Activated CD4-positive, alpha-beta memory T cell treated with anti-CD3 and anti-CD28 coated beads, Interleukin-2, amount 10 ng/mL, durations not matched to agents 7 days and 5 days (primary cell): Measurements from ENCODE around the gene BBC3. TPM values are rescaled to one million over a fixed set of nuclear protein-coding genes. Genes with fewer than 3 reads are reported as not detected.

ENCODE experiments used
- CTCF ChIA-PET: fragments of 350-600 bp; sonication (Branson Sonifier 250); formaldehyde crosslinking; loops from one replicate; lab custom pipeline; 2021; ENCODE audit warnings: antibody characterized with exemption, inconsistent platforms; lab: Charles Lee
- POLR2A ChIA-PET: fragments of 350-600 bp; sonication (Branson Sonifier 250); formaldehyde crosslinking; loops from one replicate; lab custom pipeline; 2021; ENCODE audit warnings: antibody characterized with exemption; lab: Charles Lee
- DNase-seq: peaks from one replicate; pipeline ENCODE4 v3.0.0-alpha.2; 2020
- H3K27ac Mint-ChIP-seq: one replicate; pipeline ENCODE4 v1.8.0; 2021; ENCODE audit warnings: mild to moderate bottlenecking, mixed read lengths
- H3K27me3 Mint-ChIP-seq: one replicate; pipeline ENCODE4 v1.8.0; 2021; ENCODE audit warnings: mixed read lengths
- H3K36me3 Mint-ChIP-seq: one replicate; pipeline ENCODE4 v1.8.0; 2021; ENCODE audit warnings: low read depth, mixed read lengths
- H3K4me1 Mint-ChIP-seq: one replicate; pipeline ENCODE4 v1.8.0; 2021; ENCODE audit warnings: mixed read lengths
- H3K4me3 Mint-ChIP-seq: one replicate; pipeline ENCODE4 v1.8.0; 2021; ENCODE audit warnings: mild to moderate bottlenecking, mixed read lengths
- H3K9me3 Mint-ChIP-seq: one replicate; pipeline ENCODE4 v1.8.0; 2021; ENCODE audit warnings: mixed read lengths
- total RNA-seq, 2 experiments: library from RNA; stranded (reverse); gene quantifications; one replicate each; pipeline ENCODE4 v1.2.3, GENCODE V29; 2021

Gene BBC3
- total RNA-seq, 2 experiments from 2014 or later = 17.3 to 19.0 TPM

DNA sequence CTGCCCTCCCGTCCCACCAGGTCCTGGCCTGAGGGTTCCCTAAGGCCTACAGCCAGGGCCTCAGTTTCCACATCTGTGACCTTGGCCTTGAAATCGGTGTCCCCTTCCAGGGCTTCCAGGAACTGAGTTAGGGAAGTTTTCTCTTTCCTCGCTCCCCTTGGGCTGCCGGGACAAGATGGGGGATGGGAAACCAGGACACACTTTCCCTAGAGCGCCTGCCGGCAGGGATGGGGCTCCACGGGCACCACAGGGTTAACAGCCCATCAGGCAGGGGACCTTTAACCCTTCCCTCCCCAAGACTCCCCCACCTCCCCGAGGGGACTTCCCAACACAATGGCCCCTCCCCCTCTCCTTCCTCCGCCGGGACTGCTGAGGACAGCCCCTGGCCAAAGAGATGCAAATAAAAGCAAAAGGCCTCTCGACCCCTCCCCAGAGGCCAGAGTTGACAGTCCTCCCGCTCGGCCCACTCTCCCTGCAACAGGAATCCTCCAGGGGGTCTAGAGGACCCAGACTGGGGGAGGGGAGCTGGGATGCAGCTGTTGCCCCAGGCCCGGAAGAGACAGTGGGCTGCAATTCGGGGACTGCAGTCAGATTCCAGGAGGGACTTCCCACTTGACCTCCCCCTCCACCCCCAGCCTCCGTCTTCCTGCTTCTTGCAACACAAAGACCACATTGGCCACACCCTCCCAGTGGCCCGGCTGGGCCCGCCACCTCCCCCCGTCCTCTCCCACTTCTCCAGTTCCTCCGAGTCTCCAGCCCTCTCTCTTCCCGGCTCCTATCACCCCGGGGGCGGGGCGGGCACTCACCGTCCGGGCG, 3.4 kb downstream of the BBC3 start:
- DNase-seq = peak; percentile 70
- Mint-ChIP-seq H3K4me1 (peaks cover 30% of the 10 kb centered on the region), H3K27ac (peak overlapping the region; percentile 89), H3K27me3 (no peaks in the 10 kb centered on the region), H3K36me3 (peaks cover 9% of the 10 kb centered on the region), H3K4me3 (peak overlapping the region; percentile 79), H3K9me3 (no peaks in the 10 kb centered on the region)
- POLR2A ChIA-PET = interaction anchor here (0.6 to 6.9 kb wide), 11 partner anchors 11 to 114 kb away, joined by 3 to 110 read pairs (median 17); partner anchors contain the start of genes CCDC9, INAFM1 and ZC3H4
- CTCF ChIA-PET = interaction anchor here (2.0 to 8.9 kb wide), 4 partner anchors 16 to 41 kb away, joined by 9 to 134 read pairs (median 32); partner anchors contain the start of gene CCDC9

GRCh38 chr19:47226426-47227351, 4.3 kb downstream of the BBC3 start:
- Mint-ChIP-seq H3K36me3 (peaks cover 11% of the 10 kb centered on the region), H3K27me3 (no peaks in the 10 kb centered on the region), H3K4me3 (peak overlapping the region; percentile 79), H3K4me1 (peaks cover 23% of the 10 kb centered on the region), H3K9me3 (no peaks in the 10 kb centered on the region), H3K27ac (peak overlapping the region; percentile 89)
- peak; percentile 85 for DNase-seq
- ChIA-PET POLR2A (interaction anchor here (0.6 to 6.9 kb wide), 25 partner anchors 10 to 442 kb away, joined by 3 to 110 read pairs (median 8); partner anchors contain the start of genes CCDC9, INAFM1, SAE1 and TMEM160), CTCF (interaction anchor here (0.7 to 8.9 kb wide), 13 partner anchors 9 to 214 kb away, joined by 3 to 134 read pairs (median 5); partner anchors contain the start of genes CCDC9, INAFM1 and SAE1)

- Mint-ChIP-seq H3K36me3 (peaks cover 11% of the 10 kb centered on the region), H3K9me3 (no peaks in the 10 kb centered on the region), H3K27ac (peak overlapping the region; percentile 89), H3K4me1 (peaks cover 18% of the 10 kb centered on the region), H3K27me3 (no peaks in the 10 kb centered on the region), H3K4me3 (peak overlapping the region; percentile 79)
- peak; percentile 88 for DNase-seq
- ChIA-PET CTCF (interaction anchor here (0.6 to 8.9 kb wide), 18 partner anchors 8 to 213 kb away, joined by 3 to 134 read pairs (median 3); partner anchors contain the start of genes CCDC9, INAFM1 and SAE1), POLR2A (interaction anchor here (0.6 to 6.9 kb wide), 24 partner anchors 10 to 441 kb away, joined by 3 to 110 read pairs (median 8); partner anchors contain the start of genes CCDC9, INAFM1, SAE1 and SLC1A5)
Measured at GRCh38 chr19:47225746-47226425, 5.1 kb downstream of the BBC3 start.

- CTCF ChIA-PET = interaction anchor here (1.4 to 8.9 kb wide), 2 partner anchors 11 to 23 kb away, joined by 4 to 134 read pairs; no protein-coding TSS in a partner anchor
- Mint-ChIP-seq H3K4me3 (no peak overlapping the region), H3K27me3 (no peaks in the 10 kb centered on the region), H3K4me1 (peaks cover 9% of the 10 kb centered on the region), H3K27ac (no peak overlapping the region), H3K36me3 (peaks cover 11% of the 10 kb centered on the region), H3K9me3 (no peaks in the 10 kb centered on the region)
- no peak for DNase-seq
- POLR2A ChIA-PET = interaction anchor here (1.3 kb wide), 1 partner anchor 18 kb away, joined by 3 read pairs; no protein-coding TSS in a partner anchor
Measured at GRCh38 chr19:47221890-47222289, 9.1 kb downstream of the BBC3 start.

- Mint-ChIP-seq H3K4me1 (peaks cover 6% of the 10 kb centered on the region), H3K9me3 (no peaks in the 10 kb centered on the region), H3K4me3 (no peak overlapping the region), H3K27me3 (no peaks in the 10 kb centered on the region), H3K36me3 (peaks cover 11% of the 10 kb centered on the region), H3K27ac (no peak overlapping the region)
- POLR2A ChIA-PET = interaction anchor here (1.3 kb wide), 1 partner anchor 19 kb away, joined by 3 read pairs; no protein-coding TSS in a partner anchor
- no peak for DNase-seq
- CTCF ChIA-PET = interaction anchor here (1.4 to 8.9 kb wide), 2 partner anchors 10 to 24 kb away, joined by 4 to 134 read pairs; no protein-coding TSS in a partner anchor
Measured at GRCh38 chr19:47221080-47221841, 9.7 kb downstream of the BBC3 start.

DNA sequence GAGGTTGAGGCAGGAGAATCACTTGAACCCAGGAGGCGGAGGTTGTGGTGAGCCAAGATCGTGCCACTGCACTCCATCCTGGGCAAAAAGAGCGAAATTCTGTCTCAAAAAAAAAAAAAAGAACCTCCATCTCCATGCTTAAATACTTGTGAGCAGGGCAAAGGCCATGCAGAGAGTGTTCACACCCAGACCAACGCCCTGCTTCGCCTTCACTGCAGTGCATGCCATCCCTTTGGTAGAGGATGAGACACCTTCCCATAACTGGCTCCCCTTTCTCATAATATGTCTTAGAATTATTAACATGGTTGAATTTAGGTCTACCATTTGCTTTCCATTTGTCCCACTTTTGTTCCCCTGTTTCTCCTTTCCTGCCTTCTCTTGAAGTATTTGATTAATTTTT, 15.4 kb downstream of the BBC3 start:
- H3K36me3 Mint-ChIP-seq = peaks cover 12% of the 10 kb centered on the region
- no peaks in the 10 kb centered on the region for H3K27me3 Mint-ChIP-seq
- no peak overlapping the region for H3K27ac Mint-ChIP-seq
- H3K9me3 Mint-ChIP-seq = no peaks in the 10 kb centered on the region
- H3K4me3 Mint-ChIP-seq = no peak overlapping the region
- no peak for DNase-seq
- ChIA-PET POLR2A (interaction anchor here (6.3 kb wide), 1 partner anchor 10 kb away, joined by 84 read pairs; no protein-coding TSS in a partner anchor), CTCF (interaction anchor here (0.9 to 3.4 kb wide), 4 partner anchors 9 to 32 kb away, joined by 3 to 26 read pairs (median 6); no protein-coding TSS in a partner anchor)
- H3K4me1 Mint-ChIP-seq = peaks cover 13% of the 10 kb centered on the region

GRCh38 chr19:47210689-47211316, 20.2 kb downstream of the BBC3 start:
- CTCF ChIA-PET = interaction anchor here (0.7 to 5.1 kb wide), 36 partner anchors 9 to 217 kb away, joined by 3 to 361 read pairs (median 4); partner anchors contain the start of genes CCDC9, DHX34 and INAFM1
- Mint-ChIP-seq H3K27me3 (no peaks in the 10 kb centered on the region), H3K36me3 (peaks cover 46% of the 10 kb centered on the region), H3K4me1 (peaks cover 16% of the 10 kb centered on the region), H3K27ac (peak overlapping the region; percentile 72), H3K9me3 (no peaks in the 10 kb centered on the region), H3K4me3 (no peak overlapping the region)
- POLR2A ChIA-PET = interaction anchor here (0.7 to 6.3 kb wide), 13 partner anchors 12 to 98 kb away, joined by 3 to 89 read pairs (median 7); partner anchors contain the start of genes CCDC9, INAFM1, SAE1 and ZC3H4
- DNase-seq = peak; percentile 84

- no peak for DNase-seq
- Mint-ChIP-seq H3K4me1 (peaks cover 16% of the 10 kb centered on the region), H3K27me3 (no peaks in the 10 kb centered on the region), H3K36me3 (peaks cover 53% of the 10 kb centered on the region), H3K4me3 (no peak overlapping the region), H3K27ac (no peak overlapping the region), H3K9me3 (no peaks in the 10 kb centered on the region)
- ChIA-PET POLR2A (interaction anchor here (0.9 to 6.3 kb wide), 11 partner anchors 16 to 97 kb away, joined by 4 to 89 read pairs (median 10); partner anchors contain the start of genes CCDC9, INAFM1 and ZC3H4), CTCF (interaction anchor here (0.7 to 5.1 kb wide), 33 partner anchors 9 to 218 kb away, joined by 3 to 361 read pairs (median 4); partner anchors contain the start of genes DHX34 and INAFM1)
Measured at GRCh38 chr19:47210180-47210490, 20.9 kb downstream of the BBC3 start.

DNA sequence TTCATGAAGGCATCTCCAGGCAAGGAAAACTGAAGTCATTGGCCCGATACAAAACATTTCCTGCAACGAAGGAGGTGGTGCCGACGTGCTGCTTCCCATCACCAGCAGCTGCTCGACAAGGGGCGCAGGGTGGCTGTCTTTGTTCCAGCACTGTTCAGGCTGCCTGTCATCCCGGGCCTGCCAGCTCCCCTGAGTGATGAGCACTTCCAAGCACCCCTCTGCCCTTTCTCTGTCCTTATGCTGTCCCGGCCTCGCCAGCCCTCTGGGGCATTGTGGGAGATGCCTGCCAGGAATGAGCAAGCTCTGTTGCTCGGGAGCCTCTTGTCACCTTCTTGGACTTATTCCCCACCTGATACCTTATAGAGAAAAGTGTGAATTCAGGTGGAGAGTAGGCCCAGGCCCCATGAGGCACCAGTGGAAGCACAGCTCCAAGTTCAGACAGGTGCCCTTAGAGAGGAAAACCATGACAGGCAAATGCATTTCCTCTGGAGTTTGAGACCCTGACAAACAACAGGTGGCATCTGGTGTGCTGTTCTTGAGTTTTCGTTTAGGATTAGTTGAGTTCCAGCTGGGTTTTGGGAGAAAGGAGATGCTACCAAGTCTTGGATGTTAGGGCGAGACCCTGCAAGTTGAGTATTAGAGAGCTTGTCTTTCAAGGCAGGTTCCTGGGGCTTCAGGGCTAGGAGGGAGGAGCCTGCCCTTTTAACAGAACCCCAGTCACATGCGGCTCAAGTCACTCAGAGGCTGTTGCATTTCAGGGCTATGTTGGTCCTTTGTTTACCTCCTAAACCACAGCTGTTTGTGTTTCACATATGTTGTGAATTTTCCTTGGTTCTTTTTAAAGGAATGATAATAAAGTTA, 21.4 kb downstream of the BBC3 start:
- Mint-ChIP-seq H3K27ac (peak overlapping the region; percentile 61), H3K4me3 (no peak overlapping the region), H3K9me3 (no peaks in the 10 kb centered on the region), H3K36me3 (peaks cover 59% of the 10 kb centered on the region), H3K4me1 (peaks cover 16% of the 10 kb centered on the region), H3K27me3 (no peaks in the 10 kb centered on the region)
- ChIA-PET CTCF (interaction anchor here (0.8 to 5.1 kb wide), 19 partner anchors 8 to 219 kb away, joined by 3 to 361 read pairs (median 9); no protein-coding TSS in a partner anchor), POLR2A (interaction anchor here (1.6 to 6.3 kb wide), 8 partner anchors 16 to 97 kb away, joined by 4 to 89 read pairs (median 16); partner anchors contain the start of genes CCDC9, INAFM1 and ZC3H4)
- DNase-seq = no peak

DNA sequence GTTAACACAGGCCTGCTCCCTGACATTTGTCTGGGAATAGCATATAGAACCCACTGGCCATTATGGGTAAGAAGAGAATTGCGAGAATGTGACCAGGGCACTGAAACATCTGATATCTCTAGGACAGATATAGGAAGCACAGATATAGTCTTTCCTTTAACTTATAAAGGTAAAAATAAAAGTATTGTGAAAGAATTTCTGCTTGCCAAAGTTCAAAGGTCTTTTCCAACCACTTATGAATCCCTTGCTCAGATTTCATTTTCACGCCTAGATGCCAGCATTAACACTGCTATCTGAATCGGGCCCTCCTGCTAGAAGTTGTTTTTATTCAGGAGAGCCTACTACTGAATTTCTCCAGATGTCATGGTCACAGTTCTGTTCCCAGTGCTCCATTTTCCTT, 27.7 kb downstream of the BBC3 start:
- Mint-ChIP-seq H3K4me3 (no peak overlapping the region), H3K36me3 (peaks cover 57% of the 10 kb centered on the region), H3K4me1 (peaks cover 2% of the 10 kb centered on the region), H3K27me3 (no peaks in the 10 kb centered on the region), H3K9me3 (no peaks in the 10 kb centered on the region), H3K27ac (peak overlapping the region; percentile 13)
- POLR2A ChIA-PET = no interaction called here
- DNase-seq = no peak
- CTCF ChIA-PET = no interaction called here
